Measurements from ENCODE around the gene LARP1.

DNA sequence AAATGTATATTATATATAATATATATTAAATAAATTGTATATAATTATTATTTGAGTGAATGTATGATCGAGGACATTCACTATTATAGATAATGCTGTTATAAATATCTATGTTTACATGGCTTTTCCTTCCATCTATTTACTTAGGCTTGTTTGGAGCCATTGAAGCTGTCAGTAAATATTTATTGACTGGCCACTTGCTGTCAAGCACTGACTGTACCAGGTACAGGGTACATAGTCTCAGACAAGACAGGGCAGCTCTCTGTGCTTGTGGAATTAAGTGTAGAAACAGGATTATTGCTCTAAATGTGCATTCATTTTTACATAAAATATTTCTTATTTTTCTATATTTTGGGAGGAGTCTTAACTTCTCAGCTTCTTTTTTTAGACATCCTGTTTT lies 78.9 kb downstream of the LARP1 start:
- TF ChIP-seq, protein P1, sequence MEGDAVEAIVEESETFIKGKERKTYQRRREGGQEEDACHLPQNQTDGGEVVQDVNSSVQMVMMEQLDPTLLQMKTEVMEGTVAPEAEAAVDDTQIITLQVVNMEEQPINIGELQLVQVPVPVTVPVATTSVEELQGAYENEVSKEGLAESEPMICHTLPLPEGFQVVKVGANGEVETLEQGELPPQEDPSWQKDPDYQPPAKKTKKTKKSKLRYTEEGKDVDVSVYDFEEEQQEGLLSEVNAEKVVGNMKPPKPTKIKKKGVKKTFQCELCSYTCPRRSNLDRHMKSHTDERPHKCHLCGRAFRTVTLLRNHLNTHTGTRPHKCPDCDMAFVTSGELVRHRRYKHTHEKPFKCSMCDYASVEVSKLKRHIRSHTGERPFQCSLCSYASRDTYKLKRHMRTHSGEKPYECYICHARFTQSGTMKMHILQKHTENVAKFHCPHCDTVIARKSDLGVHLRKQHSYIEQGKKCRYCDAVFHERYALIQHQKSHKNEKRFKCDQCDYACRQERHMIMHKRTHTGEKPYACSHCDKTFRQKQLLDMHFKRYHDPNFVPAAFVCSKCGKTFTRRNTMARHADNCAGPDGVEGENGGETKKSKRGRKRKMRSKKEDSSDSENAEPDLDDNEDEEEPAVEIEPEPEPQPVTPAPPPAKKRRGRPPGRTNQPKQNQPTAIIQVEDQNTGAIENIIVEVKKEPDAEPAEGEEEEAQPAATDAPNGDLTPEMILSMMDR (IDR thresholded peaks at IDR 0.05; ENCODE audit: low read depth, low read length), result no peak
- TF ChIP-seq, protein P2, sequence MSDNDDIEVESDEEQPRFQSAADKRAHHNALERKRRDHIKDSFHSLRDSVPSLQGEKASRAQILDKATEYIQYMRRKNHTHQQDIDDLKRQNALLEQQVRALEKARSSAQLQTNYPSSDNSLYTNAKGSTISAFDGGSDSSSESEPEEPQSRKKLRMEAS (IDR thresholded peaks at IDR 0.05; ENCODE audit: low read depth, low read length), result no peak

Data from NB4 (cell line).